Erythroblast (primary cell): Measurements from ENCODE around the gene CENPK.

Experiments used
- GATA1 ChIP-seq: IDR thresholded peaks from 2 replicates; pipeline ENCODE4 v1.6.1; 2011; ENCODE audit warnings: low read depth, mild to moderate bottlenecking, control low read depth, low read length, moderate library complexity
- POLR2A ChIP-seq: IDR thresholded peaks from 2 replicates; pipeline ENCODE4 v1.6.1; 2011; ENCODE audit warnings: mild to moderate bottlenecking, low read length

DNA sequence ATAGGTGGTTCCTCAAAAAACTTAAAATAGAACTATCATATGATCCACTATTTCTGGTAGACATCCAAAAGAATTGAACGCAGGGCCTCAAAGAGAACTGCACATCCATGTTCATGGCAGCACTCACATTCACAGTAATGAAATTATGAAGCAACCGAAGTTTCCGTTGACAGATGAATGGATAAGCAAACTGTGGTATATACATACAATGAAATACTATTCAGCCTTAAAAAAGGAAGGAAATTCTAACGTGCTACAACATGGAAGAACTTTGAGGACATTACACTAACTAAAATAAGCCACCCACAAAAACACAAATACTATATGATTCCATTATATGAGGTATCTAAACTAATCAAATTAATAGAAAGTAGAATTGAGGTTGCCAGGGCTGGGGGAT lies 18.5 kb downstream of the CENPK start:
- TF ChIP-seq POLR2A, result no peak
- TF ChIP-seq GATA1, result no peak
